GM12878 (cell line): ENCODE measurements around the gene TRANK1. TPM values are rescaled to one million over a fixed set of nuclear protein-coding genes. Genes with fewer than 3 reads are reported as not detected.

ENCODE experiments used
- ATF7 ChIP-seq: fragments of 450-650 bp; IDR thresholded peaks from 2 replicates; pipeline ENCODE4 v1.6.1; 2016; ENCODE audit warnings: low read depth, mild to moderate bottlenecking
- CHD2 ChIP-seq: IDR thresholded peaks from 2 replicates; pipeline ENCODE4 v1.6.1; 2011; ENCODE audit warnings: low read depth, low read length, improper control_type of control experiment, borderline replicate concordance
- HDGF ChIP-seq: fragments of 450-650 bp; IDR thresholded peaks from 2 replicates; pipeline ENCODE4 v1.6.1; 2016; ENCODE audit warnings: antibody characterized with exemption
- JUND ChIP-seq: IDR thresholded peaks from 2 replicates; pipeline ENCODE4 v1.6.1; 2012; ENCODE audit warnings: low read depth, mild to moderate bottlenecking, low read length, improper control_type of control experiment, moderate library complexity
- KDM1A ChIP-seq: fragments of 200-600 bp; sonication (generic); IDR thresholded peaks from 2 replicates; pipeline ENCODE4 v1.6.1; 2016; ENCODE audit warnings: borderline replicate concordance
- MAX ChIP-seq: IDR thresholded peaks from 2 replicates; pipeline ENCODE4 v1.6.1; 2012; ENCODE audit warnings: low read depth, low read length, improper control_type of control experiment
- NRF1 ChIP-seq: conservative IDR thresholded peaks from 2 replicates; pipeline ENCODE4 v1.6.1; 2011; ENCODE audit warnings: mild to moderate bottlenecking, low read depth, low read length, improper control_type of control experiment
- RAD51 ChIP-seq: fragments of 450-650 bp; IDR thresholded peaks from 2 replicates; pipeline ENCODE4 v1.6.1; 2016; ENCODE audit warnings: moderate library complexity, mild to moderate bottlenecking, inconsistent platforms
- RCOR1 ChIP-seq: conservative IDR thresholded peaks from 2 replicates; pipeline ENCODE4 v1.6.1; 2012; ENCODE audit warnings: low read depth, low read length, improper control_type of control experiment
- RELA ChIP-seq: fragments of 450-650 bp; IDR thresholded peaks from 2 replicates; pipeline ENCODE4 v1.8.0; 2014; ENCODE audit warnings: borderline replicate concordance; ENCODE audit not compliant: partially characterized antibody
- RFX5 ChIP-seq: IDR thresholded peaks from 2 replicates; pipeline ENCODE4 v1.6.1; 2011; ENCODE audit warnings: low read depth, low read length, improper control_type of control experiment
- SIN3A ChIP-seq: IDR thresholded peaks from 2 replicates; pipeline ENCODE4 v1.6.1; 2012; ENCODE audit warnings: low read depth, low read length, improper control_type of control experiment
- SMAD5 ChIP-seq: IDR thresholded peaks from 2 replicates; pipeline ENCODE4 v1.6.1; 2016; ENCODE audit warnings: antibody characterized with exemption, low read depth
- SMC3 ChIP-seq: IDR thresholded peaks from 2 replicates; pipeline ENCODE4 v1.6.1; 2011; ENCODE audit warnings: low read length, improper control_type of control experiment, borderline replicate concordance
- SP1 ChIP-seq: IDR thresholded peaks from one replicate; pipeline ENCODE4 v1.6.1; 2011; ENCODE audit warnings: low read depth, low read length
- TAF1 ChIP-seq: IDR thresholded peaks from 2 replicates; pipeline ENCODE4 v1.6.1; 2011; ENCODE audit warnings: mild to moderate bottlenecking, low read depth, low read length, borderline replicate concordance
- YBX1 ChIP-seq: fragments of 450-650 bp; IDR thresholded peaks from 2 replicates; pipeline ENCODE4 v1.6.1; 2016; ENCODE audit warnings: antibody characterized with exemption
- ZBTB40 ChIP-seq: fragments of 450-650 bp; IDR thresholded peaks from 2 replicates; pipeline ENCODE4 v1.6.1; 2016; ENCODE audit warnings: mild to moderate bottlenecking, moderate library complexity, borderline replicate concordance
- ZNF217 ChIP-seq: fragments of 450-650 bp; IDR thresholded peaks from 2 replicates; pipeline ENCODE4 v1.6.1; 2017; ENCODE audit warnings: antibody characterized with exemption, mild to moderate bottlenecking
- polyA plus RNA-seq, 11 experiments: library from polyadenylated mRNA; depleted of rRNA in 4 of 11; unstranded in 6 of 11; stranded (reverse) in 5 of 11; fragments of >200 nt; fragmentation: Nextera tagmentation in 4 of 11; fragmentation: Illumina TruSeq in 1 of 11; extraction: Ambion mirVana in 4 of 11; extraction: Trizol in 1 of 11; gene quantifications; 1 replicate in 1 of 11; 2 replicates in 10 of 11; pipeline versions ENCODE4 v1.2.1 to v1.2.3, GENCODE V29; 2011 to 2016; ENCODE audit warnings: inconsistent platforms in 2 of 11, missing spikeins in 2 of 11, low read depth in 1 of 11
- total RNA-seq, 4 experiments: library from RNA; depleted of rRNA in 3 of 4; stranded (reverse); fragments of >200 nt in 3 of 4; fragmentation: Illumina TruSeq in 1 of 4; extraction: Trizol in 1 of 4; gene quantifications; 2 replicates each; pipeline versions ENCODE4 v1.2.1 to v1.2.3, GENCODE V29; 2013 to 2021

The TRANK1 gene
- total and polyA plus RNA-seq, 10 of the 15 experiments (the other 5 are each of a cell fraction or from before 2014, with no cell fraction given), result 0.46 to 8.8 (median 1.1) TPM

- no peak for TF ChIP-seq YBX1
- no peak for TF ChIP-seq RCOR1
- TF ChIP-seq JUND, result 0 out of 2 replicates have a peak, but pooled peaks have one; percentile 32
- TF ChIP-seq RAD51, result peak; percentile 31; the same call in 1 of the 2 replicates
- TF ChIP-seq ATF7, result peak; percentile 88
- TF ChIP-seq MAX, result 0 out of 2 replicates have a peak, but pooled peaks have one; percentile 43
- peak; percentile 72 for TF ChIP-seq RFX5
- TF ChIP-seq CHD2, result peak; percentile 94
- TF ChIP-seq HDGF, result no peak
- TF ChIP-seq SIN3A, result no peak
- peak; percentile 55 for TF ChIP-seq RELA
- no peak for TF ChIP-seq KDM1A
- TF ChIP-seq SP1, result peak; percentile 94
- TF ChIP-seq SMC3, result no peak
- TF ChIP-seq TAF1, result peak; percentile 87
- 0 out of 2 replicates have a peak, but pooled peaks have one; percentile 6 for TF ChIP-seq NRF1
- TF ChIP-seq ZBTB40, result peak; percentile 89; the same call in 1 of the 2 replicates
- TF ChIP-seq ZNF217, result no peak
- TF ChIP-seq SMAD5, result peak; percentile 93
Measured at GRCh38 chr3:36993326-36994283, 48.8 kb upstream of the TRANK1 start, which contains the start of gene MLH1 (continued).
